H1 (cell line): ENCODE data around the gene DSTYK. TPM values are rescaled to one million over a fixed set of nuclear protein-coding genes. Genes with fewer than 3 reads are reported as not detected.

ENCODE experiments used
- CTCF ChIA-PET: fragments of 300-600 bp; sonication (Branson Sonifier 250); formaldehyde crosslinking; loops from one replicate; lab custom pipeline; 2021; ENCODE audit not compliant: partially characterized antibody; lab: Charles Lee
- POLR2A ChIA-PET: fragments of 300-600 bp; sonication (Branson Sonifier 250); formaldehyde crosslinking; loops from one replicate; lab custom pipeline; 2021; ENCODE audit warnings: inconsistent platforms; ENCODE audit not compliant: partially characterized antibody; lab: Charles Lee
- DNase-seq, 2 experiments: peaks; one replicate each; pipeline versions ENCODE4 v3.0.0 to v3.0.0-alpha.2; 2010 to 2022; ENCODE audit warnings: low spot score in 2 of 2, low read depth in 1 of 2, mixed read lengths in 1 of 2
- FAIRE-seq: peaks from 2 replicates; lab custom pipeline; 2011; peaks lifted over from hg19 to GRCh38; lab: Jason Lieb, UNC
- H2AFZ ChIP-seq: 2 replicates; pipeline ENCODE4 v1.8.1; 2012; ENCODE audit warnings: low read length, inconsistent platforms
- H2AK5ac ChIP-seq: 2 replicates; pipeline ENCODE4 v1.6.1; 2013; ENCODE audit warnings: low read depth, low read length
- H2BK120ac ChIP-seq: replicated peaks from 2 replicates; pipeline ENCODE3; 2013; ENCODE audit warnings: low read depth, low read length, inconsistent platforms
- H2BK12ac ChIP-seq: 2 replicates; pipeline ENCODE4 v1.6.1; 2013; ENCODE audit warnings: low read depth, low read length
- H2BK15ac ChIP-seq: 2 replicates; pipeline ENCODE4 v1.6.1; 2013; ENCODE audit warnings: low read length
- H2BK20ac ChIP-seq: 2 replicates; pipeline ENCODE4 v1.6.1; 2013; ENCODE audit warnings: low read length
- H2BK5ac ChIP-seq: 2 replicates; pipeline ENCODE4 v1.6.1; 2013; ENCODE audit warnings: low read depth, low read length
- H3K14ac ChIP-seq: 2 replicates; pipeline ENCODE4 v1.6.1; 2013; ENCODE audit warnings: inconsistent platforms; ENCODE audit not compliant: insufficient read length
- H3K18ac ChIP-seq: 2 replicates; pipeline ENCODE4 v1.6.1; 2013; ENCODE audit warnings: low read length; ENCODE audit errors: extremely low read depth
- H3K23ac ChIP-seq: 2 replicates; pipeline ENCODE4 v1.6.1; 2013; ENCODE audit warnings: inconsistent platforms; ENCODE audit not compliant: insufficient read length
- H3K23me2 ChIP-seq: 2 replicates; pipeline ENCODE4 v1.6.1; 2013; ENCODE audit warnings: low read depth, low read length
- H3K27ac ChIP-seq: 2 replicates; pipeline ENCODE4 v1.6.1; 2011; ENCODE audit warnings: low read depth, low read length, inconsistent platforms
- H3K27me3 ChIP-seq, 4 experiments: replicated peaks in 1 of 4; 1 replicate in 1 of 4; 2 replicates in 3 of 4; pipeline versions ENCODE4 v1.6.1 to v1.8.1; 2011 to 2013; ENCODE audit warnings: low read length in 3 of 4, mild to moderate bottlenecking in 3 of 4, inconsistent platforms in 2 of 4, mixed read lengths in 2 of 4, moderate library complexity in 1 of 4; ENCODE audit not compliant: control insufficient read depth in 3 of 4, insufficient read depth in 3 of 4; ENCODE audit errors: extremely low read depth in 1 of 4
- H3K36me3 ChIP-seq, 4 experiments: 2 replicates each; pipeline versions ENCODE4 v1.6.1 to v1.8.1; 2011 to 2013; ENCODE audit warnings: mild to moderate bottlenecking in 4 of 4, low read length in 3 of 4, moderate library complexity in 2 of 4, control low read depth in 1 of 4, inconsistent platforms in 1 of 4; ENCODE audit not compliant: insufficient read depth in 4 of 4, control insufficient read depth in 2 of 4
- H3K4ac ChIP-seq: replicated peaks from 2 replicates; pipeline ENCODE3; 2013; ENCODE audit warnings: low read length, low read depth, mixed read lengths, inconsistent platforms; ENCODE audit not compliant: insufficient read length
- H3K4me1 ChIP-seq, 4 experiments: replicated peaks in 1 of 4; 1 replicate in 1 of 4; 2 replicates in 3 of 4; pipeline versions ENCODE4 v1.6.1 to v1.8.1; 2011 to 2013; ENCODE audit warnings: low read length in 3 of 4, inconsistent platforms in 2 of 4, mixed read lengths in 1 of 4; ENCODE audit not compliant: insufficient read depth in 4 of 4, control insufficient read depth in 3 of 4
- H3K4me2 ChIP-seq, 2 experiments: 2 replicates each; pipeline versions ENCODE4 v1.6.1 to v1.8.1; 2011 to 2013; ENCODE audit warnings: low read depth in 2 of 2, low read length in 2 of 2, control low read depth in 1 of 2, inconsistent platforms in 1 of 2, mild to moderate bottlenecking in 1 of 2; ENCODE audit not compliant: insufficient read depth in 1 of 2
- H3K4me3 ChIP-seq, 4 experiments: fragments of 200-600, 300-600 bp in 1 of 4; sonication (generic), shearing (Covaris generic), sonication (Bioruptor Twin) in 1 of 4; 2 replicates each; pipeline versions ENCODE4 v1.5.1 to v1.8.1; 2011 to 2016; ENCODE audit warnings: low read length in 4 of 4, low read depth in 3 of 4, control low read depth in 2 of 4, inconsistent platforms in 2 of 4, mild to moderate bottlenecking in 2 of 4, mixed read lengths in 1 of 4, moderate library complexity in 1 of 4; ENCODE audit not compliant: insufficient read depth in 2 of 4; ENCODE audit errors: extremely low read depth in 1 of 4
- H3K56ac ChIP-seq: replicated peaks from 2 replicates; pipeline ENCODE3; 2013; ENCODE audit warnings: low read depth, mild to moderate bottlenecking, mixed read lengths, low read length, inconsistent platforms; ENCODE audit not compliant: insufficient read length
- H3K79me1 ChIP-seq: 2 replicates; pipeline ENCODE4 v1.6.1; 2013; ENCODE audit warnings: low read depth, low read length, control low read depth
- H3K79me2 ChIP-seq, 2 experiments: 2 replicates each; pipeline versions ENCODE4 v1.6.1 to v1.8.1; 2012 to 2013; ENCODE audit warnings: low read length in 2 of 2, mild to moderate bottlenecking in 2 of 2, inconsistent platforms in 1 of 2; ENCODE audit not compliant: insufficient read depth in 2 of 2, control insufficient read depth in 1 of 2
- H3K9ac ChIP-seq, 4 experiments: replicated peaks in 1 of 4; 1 replicate in 1 of 4; 2 replicates in 3 of 4; pipeline versions ENCODE4 v1.6.1 to v1.8.1; 2011 to 2013; ENCODE audit warnings: low read depth in 3 of 4, low read length in 3 of 4, control low read depth in 2 of 4, mild to moderate bottlenecking in 2 of 4, moderate library complexity in 2 of 4, inconsistent platforms in 1 of 4; ENCODE audit errors: extremely low read depth in 1 of 4
- H3K9me3 ChIP-seq, 2 experiments: 2 replicates each; pipeline versions ENCODE4 v1.6.1 to v1.8.1; 2012 to 2013; ENCODE audit warnings: mild to moderate bottlenecking in 2 of 2, moderate library complexity in 2 of 2, control low read depth in 1 of 2, inconsistent platforms in 1 of 2, low read depth in 1 of 2, low read length in 1 of 2, mixed read lengths in 1 of 2; ENCODE audit not compliant: insufficient read depth in 2 of 2
- H4K20me1 ChIP-seq, 2 experiments: replicated peaks in 1 of 2; 2 replicates each; pipeline versions ENCODE3 to v1.8.1; 2011 to 2013; ENCODE audit warnings: inconsistent platforms in 2 of 2, low read length in 2 of 2, mild to moderate bottlenecking in 1 of 2; ENCODE audit not compliant: insufficient read depth in 2 of 2, control insufficient read depth in 1 of 2
- H4K5ac ChIP-seq: 2 replicates; pipeline ENCODE4 v1.6.1; 2013; ENCODE audit warnings: low read length, low read depth, mixed read lengths, inconsistent platforms; ENCODE audit not compliant: insufficient read length
- H4K8ac ChIP-seq: 2 replicates; pipeline ENCODE4 v1.8.0; 2013; ENCODE audit warnings: mild to moderate bottlenecking, moderate library complexity, low read length, inconsistent platforms; ENCODE audit not compliant: insufficient read depth; ENCODE audit errors: extremely low read depth
- H4K91ac ChIP-seq: replicated peaks from 2 replicates; pipeline ENCODE3; 2013; ENCODE audit warnings: low read length, mixed read lengths, inconsistent platforms; ENCODE audit not compliant: insufficient read length
- GTF2F1 ChIP-seq: IDR thresholded peaks from 2 replicates; pipeline ENCODE4 v1.6.1; 2012; ENCODE audit warnings: low read depth, low read length, improper control_type of control experiment, borderline replicate concordance
- POU5F1 ChIP-seq: IDR thresholded peaks from 2 replicates; pipeline ENCODE4 v1.6.1; 2011; ENCODE audit warnings: low read depth, mild to moderate bottlenecking, low read length, moderate library complexity
- RFX5 ChIP-seq: IDR thresholded peaks from 2 replicates; pipeline ENCODE4 v1.6.1; 2011; ENCODE audit warnings: low read depth, low read length, improper control_type of control experiment, borderline replicate concordance
- RXRA ChIP-seq: IDR thresholded peaks from 2 replicates; pipeline ENCODE4 v1.6.1; 2011; ENCODE audit warnings: low read depth, mild to moderate bottlenecking, low read length, moderate library complexity; ENCODE audit not compliant: insufficient read depth
- TAF7 ChIP-seq: optimal IDR thresholded peaks from 2 replicates; pipeline ENCODE3; 2011; ENCODE audit warnings: low read depth, mild to moderate bottlenecking, inconsistent platforms, low read length, moderate library complexity, borderline replicate concordance
- TBP ChIP-seq: IDR thresholded peaks from 2 replicates; pipeline ENCODE4 v1.6.1; 2011; ENCODE audit warnings: low read depth, low read length, improper control_type of control experiment
- ZNF274 ChIP-seq: IDR thresholded peaks from 2 replicates; pipeline ENCODE4 v1.7.0; 2012; ENCODE audit warnings: low read length, borderline replicate concordance; ENCODE audit errors: extremely low read depth
- WGBS, 2 experiments: shearing (Covaris generic) in 1 of 2; methylation state at CpG; one replicate each; pipeline versions ENCODE4 v1.1.6 to v1.1.7; 2013 to 2015; ENCODE audit warnings: low lambda C conversion rate in 2 of 2, mixed read lengths in 2 of 2, inconsistent platforms in 1 of 2, low coverage in 1 of 2, missing lambda C conversion rate in 1 of 2; ENCODE audit not compliant: insufficient replicate concordance in 2 of 2, insufficient coverage in 1 of 2, insufficient read length in 1 of 2; ENCODE audit errors: extremely low coverage in 1 of 2, missing lambda C conversion rate in 1 of 2; 5-methylcytosine and 5-hydroxymethylcytosine counted together
- polyA plus RNA-seq, 7 experiments: library from polyadenylated mRNA; depleted of rRNA in 3 of 7; stranded (reverse) in 5 of 7; unstranded in 2 of 7; fragments of >200 nt in 5 of 7; fragments of 200-250 nt in 2 of 7; gene quantifications; 1 replicate in 5 of 7; 2 replicates in 1 of 7; 4 replicates in 1 of 7; pipeline versions ENCODE4 v1.2.1 to v1.2.3, GENCODE V29; 2011 to 2013; ENCODE audit warnings: missing spikeins in 2 of 7, mixed read lengths in 2 of 7
- total RNA-seq: library from RNA; stranded (reverse); fragmentation: NEBNext Ultra II Directional; extraction: Animal tissue kit (Norgen Biotek cat#: 25700); gene quantifications from 2 replicates; pipeline ENCODE4 v1.2.1, GENCODE V29; 2021

The DSTYK gene
- total and polyA plus RNA-seq, 2 of the 8 experiments (the other 6 are each of a cell fraction or from before 2014, with no cell fraction given): 2.7 to 8.5 TPM

- H2BK120ac ChIP-seq: no peak overlapping the region
- H3K4me1 ChIP-seq: peaks cover 4 to 13% (median 6%) of the 10 kb centered on the region in 4 experiments; a peak in 5 of 7 replicates
- H4K91ac ChIP-seq: no peak overlapping the region
- no peak for DNase-seq
- H2BK12ac ChIP-seq: no peak overlapping the region
- H3K27ac ChIP-seq: no peak overlapping the region
- H2BK15ac ChIP-seq: 0 out of 2 replicates have a peak overlapping the region, but pooled peaks have one; percentile 23
- 88% methylated on average over 2 of the region's 2 CpGs; no CpG with 5 or more reads in 1 of the 2 experiments for WGBS, 2 experiments
- no peak for FAIRE-seq
- CTCF ChIA-PET: interaction anchor here (0.9 to 42.6 kb wide), 18 partner anchors 2 to 285 kb away, joined by 3 to 2424 read pairs (median 12); partner anchors contain the start of genes KLHDC8A, NUAK2 and TMCC2
- H2BK20ac ChIP-seq: no peak overlapping the region
- no peaks in the 10 kb centered on the region for H3K79me2 ChIP-seq
- H3K4ac ChIP-seq: no peak overlapping the region
- H3K4me3 ChIP-seq: no peak overlapping the region
- no peak overlapping the region for H2AFZ ChIP-seq
- H4K5ac ChIP-seq: no peak overlapping the region
- POLR2A ChIA-PET: interaction anchor here (1.0 to 2.1 kb wide), 2 partner anchors 30 to 44 kb away, joined by 3 to 6 read pairs; partner anchors contain the start of gene TMCC2
- no peaks in the 10 kb centered on the region for H3K23me2 ChIP-seq
- H3K36me3 ChIP-seq: no peaks in the 10 kb centered on the region
- H4K20me1 ChIP-seq: no peaks in the 10 kb centered on the region
- H3K18ac ChIP-seq: no peak overlapping the region
- no peak overlapping the region for H2AK5ac ChIP-seq
- TF ChIP-seq GTF2F1: no peak
- TF ChIP-seq TBP: no peak
- TF ChIP-seq POU5F1: no peak
- no peak for TF ChIP-seq TAF7
- TF ChIP-seq ZNF274: no peak
- no peak for TF ChIP-seq RFX5
- TF ChIP-seq RXRA: no peak
- H3K56ac ChIP-seq: no peak overlapping the region
- H3K4me2 ChIP-seq: no peak overlapping the region
- no peak overlapping the region for H2BK5ac ChIP-seq
- H3K14ac ChIP-seq: no peak overlapping the region
- no peaks in the 10 kb centered on the region for H3K27me3 ChIP-seq
- no peaks in the 10 kb centered on the region for H3K79me1 ChIP-seq
- no peak overlapping the region for H4K8ac ChIP-seq
- H3K23ac ChIP-seq: no peak overlapping the region
- no peaks in the 10 kb centered on the region for H3K9me3 ChIP-seq
- no peak overlapping the region for H3K9ac ChIP-seq
These were observed 46.2 kb upstream of the DSTYK start for GRCh38 chr1:205257735-205258134.
